HepG2 (cell line): ENCODE measurements around the gene PEX11B. TPM values are rescaled to one million over a fixed set of nuclear protein-coding genes. Genes with fewer than 3 reads are reported as not detected.

Experiments
- AKAP8 ChIP-seq: sonication (generic); formaldehyde crosslinking; IDR thresholded peaks from 2 replicates; pipeline ENCODE4 v1.5.1; 2020; ENCODE audit warnings: mild to moderate bottlenecking, missing genetic modification reagents
- ETV6 ChIP-seq: sonication (generic); formaldehyde crosslinking; conservative IDR thresholded peaks from 2 replicates; pipeline ENCODE4 v1.4.0; 2020; ENCODE audit warnings: missing genetic modification reagents
- FOXO4 ChIP-seq: sonication (generic); formaldehyde crosslinking; conservative IDR thresholded peaks from 2 replicates; pipeline ENCODE4 v1.8.1; 2023; ENCODE audit warnings: missing genetic modification reagents
- GLMP ChIP-seq: sonication (generic); formaldehyde crosslinking; IDR thresholded peaks from 2 replicates; pipeline ENCODE4 v1.9.0; 2021; ENCODE audit warnings: missing genetic modification reagents, mild to moderate bottlenecking, borderline replicate concordance
- GZF1 ChIP-seq: sonication (generic); formaldehyde crosslinking; IDR thresholded peaks from 2 replicates; pipeline ENCODE4 v1.5.1; 2020; ENCODE audit warnings: mild to moderate bottlenecking, missing genetic modification reagents
- HES4 ChIP-seq: sonication (generic); formaldehyde crosslinking; IDR thresholded peaks from 2 replicates; pipeline ENCODE4 v1.9.0; 2021; ENCODE audit warnings: mild to moderate bottlenecking, missing genetic modification reagents, borderline replicate concordance
- HOXA9 ChIP-seq: sonication (generic); formaldehyde crosslinking; IDR thresholded peaks from 2 replicates; pipeline ENCODE4 v1.8.1; 2022; ENCODE audit warnings: missing genetic modification reagents, mild to moderate bottlenecking, moderate library complexity, borderline replicate concordance
- ISX ChIP-seq: sonication (generic); formaldehyde crosslinking; conservative IDR thresholded peaks from 2 replicates; pipeline ENCODE4 v1.5.0; 2020; ENCODE audit warnings: missing genetic modification reagents
- KAT7 ChIP-seq: IDR thresholded peaks from 2 replicates; pipeline ENCODE4 v1.6.1; 2018; ENCODE audit warnings: borderline replicate concordance, missing compliant biosample characterization
- MIER3 ChIP-seq: IDR thresholded peaks from 2 replicates; pipeline ENCODE4 v1.6.1; 2016; ENCODE audit warnings: missing compliant biosample characterization, borderline replicate concordance
- PPARG ChIP-seq: conservative IDR thresholded peaks from 2 replicates; pipeline ENCODE4 v1.6.1; 2016; ENCODE audit warnings: missing biosample characterization, missing genetic modification reagents
- PRMT3 ChIP-seq: sonication (generic); formaldehyde crosslinking; IDR thresholded peaks from 2 replicates; pipeline ENCODE4 v1.8.1; 2022; ENCODE audit warnings: low read depth, mild to moderate bottlenecking, moderate library complexity, missing genetic modification reagents, borderline replicate concordance
- SETDB1 ChIP-seq: sonication (generic); formaldehyde crosslinking; IDR thresholded peaks from 2 replicates; pipeline ENCODE4 v1.5.1; 2020; ENCODE audit warnings: missing genetic modification reagents, mild to moderate bottlenecking, borderline replicate concordance
- SIX4 ChIP-seq: sonication (generic); formaldehyde crosslinking; IDR thresholded peaks from 2 replicates; pipeline ENCODE4 v1.4.0; 2020; ENCODE audit warnings: missing genetic modification reagents
- SMARCE1 ChIP-seq: fragments of 450-650 bp; IDR thresholded peaks from 2 replicates; pipeline ENCODE4 v1.6.1; 2017; ENCODE audit warnings: borderline replicate concordance
- SOX5 ChIP-seq: IDR thresholded peaks from 2 replicates; pipeline ENCODE4 v1.6.1; 2016; ENCODE audit warnings: borderline replicate concordance
- TGIF2 ChIP-seq: IDR thresholded peaks from 2 replicates; pipeline ENCODE4 v1.6.1; 2016; ENCODE audit warnings: control low read depth, missing compliant biosample characterization
- THAP8 ChIP-seq: sonication (generic); formaldehyde crosslinking; IDR thresholded peaks from 2 replicates; pipeline ENCODE4 v1.5.1; 2020; ENCODE audit warnings: missing genetic modification reagents, mild to moderate bottlenecking, borderline replicate concordance
- YEATS2 ChIP-seq: sonication (generic); formaldehyde crosslinking; IDR thresholded peaks from 2 replicates; pipeline ENCODE4 v1.4.0; 2020; ENCODE audit warnings: missing genetic modification reagents, borderline replicate concordance
- ZEB1 ChIP-seq: IDR thresholded peaks from 2 replicates; pipeline ENCODE4 v1.6.1; 2012; ENCODE audit warnings: mild to moderate bottlenecking, low read depth, inconsistent platforms; ENCODE audit not compliant: insufficient replicate concordance
- ZFP1 ChIP-seq: IDR thresholded peaks from 2 replicates; pipeline ENCODE4 v1.6.1; 2016
- ZFP36L2 ChIP-seq: sonication (generic); formaldehyde crosslinking; IDR thresholded peaks from 2 replicates; pipeline ENCODE4 v1.4.0; 2020; ENCODE audit warnings: missing genetic modification reagents
- ZMYM2 ChIP-seq: sonication (generic); formaldehyde crosslinking; IDR thresholded peaks from 2 replicates; pipeline ENCODE4 v1.8.0; 2022; ENCODE audit warnings: mild to moderate bottlenecking, missing genetic modification reagents
- ZNF629 ChIP-seq: sonication (generic); formaldehyde crosslinking; conservative IDR thresholded peaks from 2 replicates; pipeline ENCODE4 v1.5.0; 2020; ENCODE audit warnings: missing genetic modification reagents
- ZNF678 ChIP-seq: sonication (generic); formaldehyde crosslinking; IDR thresholded peaks from 2 replicates; pipeline ENCODE4 v1.4.0; 2020; ENCODE audit warnings: mild to moderate bottlenecking, missing genetic modification reagents
- ZNF740 ChIP-seq: sonication (generic); formaldehyde crosslinking; IDR thresholded peaks from 2 replicates; pipeline ENCODE4 v1.4.0; 2020; ENCODE audit warnings: missing genetic modification reagents
- ZNF891 ChIP-seq: sonication (generic); formaldehyde crosslinking; IDR thresholded peaks from 2 replicates; pipeline ENCODE4 v1.5.0; 2020; ENCODE audit warnings: mild to moderate bottlenecking, missing genetic modification reagents
- ZSCAN20 ChIP-seq: sonication (generic); formaldehyde crosslinking; IDR thresholded peaks from 2 replicates; pipeline ENCODE4 v1.4.0; 2020; ENCODE audit warnings: missing genetic modification reagents, mild to moderate bottlenecking, borderline replicate concordance
- ZSCAN29 ChIP-seq: sonication (generic); formaldehyde crosslinking; conservative IDR thresholded peaks from 2 replicates; pipeline ENCODE4 v1.4.0; 2020; ENCODE audit warnings: mild to moderate bottlenecking, missing genetic modification reagents
- polyA plus RNA-seq, 8 experiments: library from polyadenylated mRNA; depleted of rRNA in 3 of 8; stranded (reverse) in 7 of 8; unstranded in 1 of 8; fragments of >200 nt; fragmentation: Illumina TruSeq in 4 of 8; extraction: Trizol in 4 of 8; gene quantifications; 2 replicates each; pipeline versions ENCODE4 v1.2.1 to v1.2.3, GENCODE V29; 2011 to 2016; ENCODE audit warnings: low read depth in 4 of 8, missing spikeins in 1 of 8, mixed read lengths in 1 of 8; ENCODE audit not compliant: insufficient read depth in 1 of 8
- total RNA-seq, 5 experiments: library from RNA; depleted of rRNA; stranded (reverse); fragments of >200 nt; fragmentation: Illumina TruSeq; extraction: Trizol; gene quantifications; 2 replicates each; pipeline ENCODE4 v1.2.3, GENCODE V29; 2016; ENCODE audit warnings: low read depth in 1 of 5

Gene PEX11B
- total and polyA plus RNA-seq, 2 of the 13 experiments (the other 11 are each of a cell fraction or from before 2014, with no cell fraction given) = 21.6 to 48.4 TPM

- TF ChIP-seq ZSCAN20 (CRISPR knock-in tag) (no peak), ZNF678 (no peak), PRMT3 (peak; percentile 73; the same call in 1 of the 2 replicates), HOXA9 (CRISPR knock-in tag) (no peak), ETV6 (CRISPR knock-in tag) (no peak), ISX (CRISPR knock-in tag) (no peak), TGIF2 (CRISPR knock-in tag) (0 out of 2 replicates have a peak, but pooled peaks have one; percentile 23), GLMP (CRISPR knock-in tag) (no peak), ZEB1 (no peak), HES4 (CRISPR knock-in tag) (no peak), SETDB1 (CRISPR knock-in tag) (no peak), SMARCE1 (no peak), MIER3 (CRISPR knock-in tag) (peak; percentile 36; the same call in 1 of the 2 replicates), ZFP36L2 (CRISPR knock-in tag) (no peak), ZNF891 (CRISPR knock-in tag) (0 out of 2 replicates have a peak, but pooled peaks have one; percentile 51), ZNF740 (no peak), SOX5 (CRISPR knock-in tag) (peak; percentile 31; the same call in 1 of the 2 replicates), ZMYM2 (CRISPR knock-in tag) (no peak), AKAP8 (CRISPR knock-in tag) (0 out of 2 replicates have a peak, but pooled peaks have one; percentile 50), ZNF629 (CRISPR knock-in tag) (no peak), PPARG (peak; percentile 82), FOXO4 (no peak), ZFP1 (no peak), ZSCAN29 (no peak), GZF1 (CRISPR knock-in tag) (peak; percentile 71; the same call in 1 of the 2 replicates), YEATS2 (peak; percentile 90), SIX4 (CRISPR knock-in tag) (0 out of 2 replicates have a peak, but pooled peaks have one; percentile 1), THAP8 (CRISPR knock-in tag) (no peak), KAT7 (CRISPR knock-in tag) (no peak)
Observed at GRCh38 chr1:145927063-145927886, 8.8 kb upstream of the PEX11B start, which contains the start of gene RBM8A (continued).
